Measurements from ENCODE around the gene INSYN2B. TPM values are rescaled to one million over a fixed set of nuclear protein-coding genes. Genes with fewer than 3 reads are reported as not detected.

The INSYN2B gene
- total RNA-seq, 2 experiments from 2014 or later: not detected

- Mint-ChIP-seq H3K36me3 (ENCODE audit: low read depth) (peaks cover 50% of the 10 kb centered on the region), H3K4me1 (ENCODE audit: low read depth) (no peaks in the 10 kb centered on the region), H3K4me3 (no peak overlapping the region), H3K9me3 (ENCODE audit: insufficient read depth) (no peaks in the 10 kb centered on the region), H3K27ac (no peak overlapping the region), H3K27me3 (ENCODE audit: low read depth) (no peaks in the 10 kb centered on the region)
- DNase-seq (no peak), ATAC-seq (no peak)
- ChIA-PET CTCF (no interaction called here), POLR2A (interaction anchor here (0.7 kb wide), 1 partner anchor 359 kb away, joined by 3 read pairs; no protein-coding TSS in a partner anchor)
These were observed 13.1 kb upstream of the INSYN2B start for GRCh38 chr5:169993485-169993790.

GRCh38 chr5:169992789-169993484 is 12.6 kb upstream of the INSYN2B start:
- Mint-ChIP-seq H3K4me1 (ENCODE audit: low read depth) (no peaks in the 10 kb centered on the region), H3K27me3 (ENCODE audit: low read depth) (no peaks in the 10 kb centered on the region), H3K9me3 (ENCODE audit: insufficient read depth) (no peaks in the 10 kb centered on the region), H3K36me3 (ENCODE audit: low read depth) (peaks cover 48% of the 10 kb centered on the region), H3K27ac (no peak overlapping the region), H3K4me3 (no peak overlapping the region)
- POLR2A ChIA-PET: no interaction called here
- no peak for ATAC-seq
- DNase-seq: no peak
- CTCF ChIA-PET: no interaction called here

DNA sequence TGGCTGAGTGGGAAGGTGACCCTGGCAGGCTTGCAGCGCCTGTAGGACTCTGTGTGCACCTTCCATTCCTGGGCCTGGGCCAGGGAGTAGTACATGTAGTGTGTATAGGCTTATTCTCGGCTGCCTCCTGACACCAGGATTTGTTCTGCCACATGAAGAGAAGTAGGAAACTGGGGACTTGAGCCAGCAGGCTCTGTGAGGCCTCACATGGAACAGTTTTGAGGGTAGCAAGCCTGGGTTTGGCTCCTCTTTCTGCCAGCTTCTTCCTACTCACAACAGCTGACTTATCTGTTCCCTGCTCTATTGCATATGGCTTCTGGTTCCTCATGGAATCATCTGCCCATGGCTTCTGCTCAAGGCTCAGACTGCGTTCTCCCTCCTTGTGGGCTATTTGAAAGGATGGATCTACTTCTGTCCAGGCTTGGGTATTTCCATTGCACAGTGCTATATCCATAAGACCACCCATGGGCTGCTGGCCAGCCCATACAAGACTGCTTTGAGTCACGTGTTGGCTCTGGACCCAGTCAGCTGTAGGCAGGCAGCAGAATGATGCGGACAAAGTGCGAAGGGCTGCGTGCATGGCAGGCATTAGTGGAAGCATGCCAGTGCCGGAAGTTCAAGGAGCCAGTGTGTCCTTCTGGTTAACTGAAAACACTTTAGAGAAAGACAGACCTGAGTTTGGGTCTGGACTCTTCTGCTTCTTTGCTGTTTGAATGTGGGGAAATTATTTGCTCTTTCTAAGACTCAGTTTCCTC is 11.0 kb upstream of the INSYN2B start:
- H3K4me3 Mint-ChIP-seq: no peak overlapping the region
- POLR2A ChIA-PET: no interaction called here
- no peak for ATAC-seq

GRCh38 chr5:169989365-169989764 is 9.1 kb upstream of the INSYN2B start:
- Mint-ChIP-seq H3K4me1 (ENCODE audit: low read depth) (no peaks in the 10 kb centered on the region), H3K9me3 (ENCODE audit: insufficient read depth) (no peaks in the 10 kb centered on the region), H3K36me3 (ENCODE audit: low read depth) (peaks cover 58% of the 10 kb centered on the region), H3K4me3 (no peak overlapping the region), H3K27me3 (ENCODE audit: low read depth) (no peaks in the 10 kb centered on the region), H3K27ac (no peak overlapping the region)
- DNase-seq: no peak
- POLR2A ChIA-PET: interaction anchor here (0.6 kb wide), 1 partner anchor 434 kb away, joined by 4 read pairs; no protein-coding TSS in a partner anchor
- CTCF ChIA-PET: no interaction called here
- ATAC-seq: no peak

More for the DNA sequence above, 11.0 kb upstream of the INSYN2B start:
- no peaks in the 10 kb centered on the region for H3K9me3 Mint-ChIP-seq (ENCODE audit: insufficient read depth)
- no peaks in the 10 kb centered on the region for H3K4me1 Mint-ChIP-seq (ENCODE audit: low read depth)
- H3K27ac Mint-ChIP-seq: no peak overlapping the region
- CTCF ChIA-PET: no interaction called here
- DNase-seq: no peak
- peaks cover 54% of the 10 kb centered on the region for H3K36me3 Mint-ChIP-seq (ENCODE audit: low read depth)
- H3K27me3 Mint-ChIP-seq (ENCODE audit: low read depth): no peaks in the 10 kb centered on the region

DNA sequence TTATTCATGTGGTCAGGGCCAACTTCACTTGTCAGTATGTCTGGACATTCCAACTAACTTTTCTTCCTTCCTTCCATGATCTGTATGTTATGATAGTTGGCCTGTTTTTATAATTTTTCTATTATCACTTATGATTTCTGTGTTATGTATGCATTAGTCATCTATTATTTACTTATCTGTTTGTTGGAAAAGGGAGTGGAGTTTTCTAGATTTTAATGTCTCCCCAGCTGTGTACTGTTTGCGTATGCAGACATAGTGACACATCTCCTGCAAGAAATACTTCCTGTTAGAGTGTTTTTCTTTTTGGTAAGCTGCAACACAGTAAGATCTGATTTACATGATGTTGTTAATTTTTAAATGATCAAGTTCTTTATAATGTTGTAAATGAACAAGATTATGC is 8.7 kb upstream of the INSYN2B start:
- H3K4me1 Mint-ChIP-seq (ENCODE audit: low read depth): no peaks in the 10 kb centered on the region
- ATAC-seq (no peak), DNase-seq (no peak)
- no peak overlapping the region for H3K4me3 Mint-ChIP-seq
- no peak overlapping the region for H3K27ac Mint-ChIP-seq
- H3K9me3 Mint-ChIP-seq (ENCODE audit: insufficient read depth): no peaks in the 10 kb centered on the region
- peaks cover 62% of the 10 kb centered on the region for H3K36me3 Mint-ChIP-seq (ENCODE audit: low read depth)
- no peaks in the 10 kb centered on the region for H3K27me3 Mint-ChIP-seq (ENCODE audit: low read depth)
- POLR2A ChIA-PET: interaction anchor here (0.6 kb wide), 1 partner anchor 434 kb away, joined by 4 read pairs; no protein-coding TSS in a partner anchor
- CTCF ChIA-PET: no interaction called here

- peaks cover 63% of the 10 kb centered on the region for H3K36me3 Mint-ChIP-seq (ENCODE audit: low read depth)
- no peak overlapping the region for H3K27ac Mint-ChIP-seq
- ChIA-PET CTCF (no interaction called here), POLR2A (no interaction called here)
- no peak overlapping the region for H3K4me3 Mint-ChIP-seq
- DNase-seq (no peak), ATAC-seq (no peak)
- no peaks in the 10 kb centered on the region for H3K27me3 Mint-ChIP-seq (ENCODE audit: low read depth)
- peaks cover under 1% of the 10 kb centered on the region for H3K4me1 Mint-ChIP-seq (ENCODE audit: low read depth)
- no peaks in the 10 kb centered on the region for H3K9me3 Mint-ChIP-seq (ENCODE audit: insufficient read depth)
These were observed 7.9 kb upstream of the INSYN2B start for GRCh38 chr5:169988206-169988605.

DNA sequence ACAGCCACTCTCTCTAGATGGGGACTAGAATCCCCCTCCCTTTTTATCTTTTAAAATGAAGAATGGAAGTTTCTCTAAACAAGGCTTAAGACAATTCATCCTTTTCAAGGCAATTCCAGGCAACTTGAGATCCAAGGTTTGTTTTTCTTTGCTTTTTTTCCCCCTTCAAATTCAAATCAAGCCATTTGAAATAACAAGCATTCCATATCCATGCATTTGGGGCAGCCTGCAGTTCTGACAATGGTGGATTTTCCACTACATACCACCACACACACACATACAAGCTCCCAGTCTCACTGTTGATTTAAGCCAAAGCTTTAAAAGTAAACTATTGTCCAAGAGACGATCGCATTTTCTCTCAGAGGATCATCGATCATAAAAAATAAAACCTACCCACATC is 424 bp downstream of the INSYN2B start:
- H3K36me3 Mint-ChIP-seq (ENCODE audit: low read depth): peaks cover 25% of the 10 kb centered on the region
- peaks cover 8% of the 10 kb centered on the region for H3K4me1 Mint-ChIP-seq (ENCODE audit: low read depth)
- POLR2A ChIA-PET: no interaction called here
- no peak overlapping the region for H3K27ac Mint-ChIP-seq
- H3K4me3 Mint-ChIP-seq: no peak overlapping the region
- ATAC-seq (no peak), DNase-seq (no peak)
- H3K9me3 Mint-ChIP-seq (ENCODE audit: insufficient read depth): no peaks in the 10 kb centered on the region
- no peaks in the 10 kb centered on the region for H3K27me3 Mint-ChIP-seq (ENCODE audit: low read depth)
- CTCF ChIA-PET: no interaction called here

GRCh38 chr5:169978714-169979113 is 1.6 kb downstream of the INSYN2B start:
- H3K27me3 Mint-ChIP-seq (ENCODE audit: low read depth): no peaks in the 10 kb centered on the region
- no peak for DNase-seq
- no peak for ATAC-seq
- H3K9me3 Mint-ChIP-seq (ENCODE audit: insufficient read depth): no peaks in the 10 kb centered on the region
- peaks cover 17% of the 10 kb centered on the region for H3K36me3 Mint-ChIP-seq (ENCODE audit: low read depth)
- no peak overlapping the region for H3K27ac Mint-ChIP-seq
- H3K4me1 Mint-ChIP-seq (ENCODE audit: low read depth): peaks cover 8% of the 10 kb centered on the region
- CTCF ChIA-PET: no interaction called here
- POLR2A ChIA-PET: no interaction called here
- no peak overlapping the region for H3K4me3 Mint-ChIP-seq

DNA sequence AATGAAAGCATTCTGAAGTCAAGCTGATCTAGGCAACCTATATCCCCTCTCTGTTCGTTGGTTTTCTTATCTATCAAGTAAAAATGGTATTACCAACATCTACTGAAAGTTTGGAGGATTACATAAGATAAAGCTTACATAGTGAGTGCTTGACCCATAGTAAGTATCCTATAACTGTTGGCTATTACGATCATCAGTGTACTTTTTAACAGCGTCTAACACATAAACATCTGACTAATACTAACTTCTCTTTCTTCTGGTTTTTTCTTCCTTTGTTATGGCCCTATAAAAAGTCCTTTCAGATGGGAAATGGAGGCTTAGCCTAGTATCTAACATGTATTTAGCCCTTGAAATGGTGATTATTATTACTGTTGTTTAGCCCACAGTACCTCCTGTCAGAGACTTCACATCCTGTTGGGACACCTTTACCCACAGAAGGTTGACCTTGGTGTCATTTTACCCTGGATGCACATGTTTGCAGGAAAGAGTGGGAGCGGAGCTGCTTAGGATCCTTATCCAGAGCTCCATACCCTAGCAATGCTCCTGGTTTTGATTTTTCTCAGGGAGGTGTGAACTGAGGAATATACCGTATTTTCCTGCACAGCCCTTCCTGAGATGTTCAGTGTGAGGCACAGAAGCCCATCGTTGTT is 6.0 kb downstream of the INSYN2B start:
- Mint-ChIP-seq H3K27me3 (ENCODE audit: low read depth) (no peaks in the 10 kb centered on the region), H3K27ac (no peak overlapping the region), H3K9me3 (ENCODE audit: insufficient read depth) (no peaks in the 10 kb centered on the region), H3K4me3 (no peak overlapping the region), H3K4me1 (ENCODE audit: low read depth) (no peaks in the 10 kb centered on the region), H3K36me3 (ENCODE audit: low read depth) (peaks cover 7% of the 10 kb centered on the region)
- ChIA-PET CTCF (no interaction called here), POLR2A (no interaction called here)
- no peak for DNase-seq
- no peak for ATAC-seq

- no peak for ATAC-seq
- CTCF ChIA-PET: no interaction called here
- Mint-ChIP-seq H3K4me1 (ENCODE audit: low read depth) (no peaks in the 10 kb centered on the region), H3K27me3 (ENCODE audit: low read depth) (no peaks in the 10 kb centered on the region), H3K27ac (no peak overlapping the region), H3K36me3 (ENCODE audit: low read depth) (peaks cover 10% of the 10 kb centered on the region), H3K9me3 (ENCODE audit: insufficient read depth) (no peaks in the 10 kb centered on the region), H3K4me3 (no peak overlapping the region)
- DNase-seq: no peak
- POLR2A ChIA-PET: no interaction called here
These were observed 7.2 kb downstream of the INSYN2B start for GRCh38 chr5:169973056-169973455.

DNA sequence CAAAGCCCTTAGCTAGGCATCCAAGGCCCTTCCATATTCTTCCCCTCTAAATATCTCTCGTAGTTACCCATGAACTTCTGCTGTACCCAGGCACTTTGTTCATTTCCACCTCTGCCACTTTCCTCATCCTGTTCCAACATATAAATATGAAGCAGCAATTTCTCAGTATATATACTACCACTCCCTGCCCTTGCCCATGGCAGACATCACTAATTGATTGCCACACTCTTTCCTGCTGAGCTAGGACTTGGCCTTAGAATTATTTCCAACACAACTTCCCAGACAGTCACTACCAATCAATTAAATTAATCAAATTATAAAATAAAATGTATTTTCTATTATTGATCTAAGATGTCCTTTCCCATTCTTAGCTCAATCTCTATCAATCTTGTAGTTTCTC is 8.5 kb downstream of the INSYN2B start:
- Mint-ChIP-seq H3K4me3 (no peak overlapping the region), H3K4me1 (ENCODE audit: low read depth) (no peaks in the 10 kb centered on the region), H3K27me3 (ENCODE audit: low read depth) (no peaks in the 10 kb centered on the region), H3K27ac (no peak overlapping the region), H3K9me3 (ENCODE audit: insufficient read depth) (no peaks in the 10 kb centered on the region), H3K36me3 (ENCODE audit: low read depth) (peaks cover 16% of the 10 kb centered on the region)
- POLR2A ChIA-PET: interaction anchor here (0.5 kb wide), 1 partner anchor 808 kb away, joined by 4 read pairs; no protein-coding TSS in a partner anchor
- DNase-seq: no peak
- no peak for ATAC-seq
- CTCF ChIA-PET: no interaction called here
